ACC112 (cell line): ENCODE data around the gene ATRNL1.
A peak's percentile ranks its signal among the peaks of the same experiment; 100 is the strongest.

Source experiments
- H2AFZ ChIP-seq: fragments of 200-600 bp; sonication (generic); one replicate; pipeline ENCODE4 v1.6.0; 2017; ENCODE audit warnings: antibody characterized with exemption, low read length; ENCODE audit not compliant: unreplicated experiment
- H3K27ac ChIP-seq: fragments of 200-600 bp; sonication (generic); 2 replicates; pipeline ENCODE4 v1.5.1; 2014; ENCODE audit warnings: low read depth, mild to moderate bottlenecking, antibody characterized with exemption, low read length, moderate library complexity
- H3K27me3 ChIP-seq: fragments of 200-600 bp; sonication (generic); 2 replicates; pipeline ENCODE4 v1.6.1; 2014; ENCODE audit warnings: mild to moderate bottlenecking, antibody characterized with exemption, low read length, moderate library complexity, mixed read lengths; ENCODE audit not compliant: insufficient read depth
- H3K36me3 ChIP-seq: fragments of 200-600 bp; sonication (generic); 2 replicates; pipeline ENCODE4 v1.6.1; 2016; ENCODE audit warnings: mild to moderate bottlenecking, antibody characterized with exemption, low read length, moderate library complexity, mixed read lengths; ENCODE audit not compliant: insufficient read depth
- H3K4me1 ChIP-seq: fragments of 200-600 bp; sonication (generic); one replicate; pipeline ENCODE4 v1.6.1; 2016; ENCODE audit warnings: low read length, mixed read lengths; ENCODE audit not compliant: insufficient read depth, unreplicated experiment, control insufficient read depth
- H3K4me3 ChIP-seq: fragments of 200-600 bp; sonication (generic); 2 replicates; pipeline ENCODE4 v1.5.1; 2014; ENCODE audit warnings: mild to moderate bottlenecking, low read depth, low read length
- H3K79me2 ChIP-seq: fragments of 200-600 bp; sonication (generic); one replicate; pipeline ENCODE4 v1.6.0; 2016; ENCODE audit warnings: low read length; ENCODE audit not compliant: control insufficient read depth, unreplicated experiment, insufficient read depth

Gene ATRNL1

GRCh38 chr10:115773832-115774231, 680.7 kb downstream of the ATRNL1 start:
- H3K27me3 ChIP-seq = no peaks in the 10 kb centered on the region
- no peaks in the 10 kb centered on the region for H3K79me2 ChIP-seq
- peak overlapping the region; percentile 21; the same call in 1 of the 2 replicates for H3K4me3 ChIP-seq
- H2AFZ ChIP-seq = no peak overlapping the region
- H3K4me1 ChIP-seq = peaks cover 20% of the 10 kb centered on the region
- H3K27ac ChIP-seq = no peak overlapping the region
- no peaks in the 10 kb centered on the region for H3K36me3 ChIP-seq

- Histone ChIP-seq H3K79me2 (no peaks in the 10 kb centered on the region), H3K27ac (no peak overlapping the region), H3K27me3 (no peaks in the 10 kb centered on the region), H3K36me3 (no peaks in the 10 kb centered on the region), H2AFZ (no peak overlapping the region), H3K4me3 (no peak overlapping the region), H3K4me1 (peaks cover 20% of the 10 kb centered on the region)
These were observed 681.6 kb downstream of the ATRNL1 start for GRCh38 chr10:115774721-115775120.

DNA sequence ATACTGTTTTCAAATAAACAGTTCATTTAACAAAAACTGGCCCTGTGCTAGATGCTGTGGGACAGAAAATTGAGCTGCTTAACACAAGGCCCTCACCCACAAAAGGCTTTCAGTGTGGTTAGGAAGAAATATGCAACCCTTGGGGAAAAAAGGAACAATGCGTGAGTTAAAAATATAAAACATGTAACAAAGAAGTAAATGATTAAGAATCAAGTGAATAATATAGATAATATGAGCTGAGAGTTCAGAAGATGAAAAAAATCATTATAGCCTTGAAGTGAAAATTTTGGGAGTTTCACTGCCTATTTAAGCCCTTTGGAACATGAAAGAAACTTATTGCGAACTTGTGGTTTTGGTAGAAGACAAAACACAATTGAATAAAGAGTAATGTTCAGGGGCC, 684.5 kb downstream of the ATRNL1 start:
- Histone ChIP-seq H3K4me1 (peaks cover 15% of the 10 kb centered on the region), H2AFZ (no peak overlapping the region), H3K36me3 (no peaks in the 10 kb centered on the region), H3K27me3 (no peaks in the 10 kb centered on the region), H3K79me2 (no peaks in the 10 kb centered on the region), H3K27ac (no peak overlapping the region), H3K4me3 (no peak overlapping the region)

- H3K4me1 ChIP-seq = no peaks in the 10 kb centered on the region
- no peaks in the 10 kb centered on the region for H3K27me3 ChIP-seq
- no peak overlapping the region for H3K4me3 ChIP-seq
These were observed 697.1 kb downstream of the ATRNL1 start for GRCh38 chr10:115790220-115790619.

DNA sequence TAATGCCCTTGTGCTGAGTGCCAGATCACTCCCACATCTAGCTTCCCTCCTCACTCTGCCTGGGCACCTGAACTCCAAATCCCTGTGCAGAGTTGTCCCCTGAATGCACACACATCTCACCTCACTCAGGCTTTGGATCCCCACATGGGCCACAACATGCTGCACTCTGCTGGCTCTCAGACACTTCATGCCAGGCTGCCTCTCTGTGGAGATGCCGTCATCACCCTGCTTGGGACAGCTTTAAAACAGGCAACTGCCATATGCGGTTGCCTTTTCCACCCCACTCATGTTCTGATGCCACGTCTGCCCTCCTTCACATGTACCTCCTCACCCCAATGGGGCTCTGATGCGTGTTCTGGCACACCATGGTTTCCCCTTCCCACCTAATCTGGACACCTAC, 702.8 kb downstream of the ATRNL1 start:
- no peaks in the 10 kb centered on the region for H3K79me2 ChIP-seq
- no peak overlapping the region for H3K4me3 ChIP-seq
- H3K4me1 ChIP-seq = no peaks in the 10 kb centered on the region
- H2AFZ ChIP-seq = no peak overlapping the region
- no peak overlapping the region for H3K27ac ChIP-seq
- no peaks in the 10 kb centered on the region for H3K27me3 ChIP-seq
- H3K36me3 ChIP-seq = no peaks in the 10 kb centered on the region

More at GRCh38 chr10:115790220-115790619, 697.1 kb downstream of the ATRNL1 start:
- no peaks in the 10 kb centered on the region for H3K79me2 ChIP-seq
- no peak overlapping the region for H2AFZ ChIP-seq
- no peak overlapping the region for H3K27ac ChIP-seq
- no peaks in the 10 kb centered on the region for H3K36me3 ChIP-seq

GRCh38 chr10:115801457-115801856, 708.3 kb downstream of the ATRNL1 start:
- no peaks in the 10 kb centered on the region for H3K27me3 ChIP-seq
- no peak overlapping the region for H3K4me3 ChIP-seq
- no peaks in the 10 kb centered on the region for H3K4me1 ChIP-seq
- H3K27ac ChIP-seq = no peak overlapping the region
- H2AFZ ChIP-seq = no peak overlapping the region
- no peaks in the 10 kb centered on the region for H3K79me2 ChIP-seq
- no peaks in the 10 kb centered on the region for H3K36me3 ChIP-seq

DNA sequence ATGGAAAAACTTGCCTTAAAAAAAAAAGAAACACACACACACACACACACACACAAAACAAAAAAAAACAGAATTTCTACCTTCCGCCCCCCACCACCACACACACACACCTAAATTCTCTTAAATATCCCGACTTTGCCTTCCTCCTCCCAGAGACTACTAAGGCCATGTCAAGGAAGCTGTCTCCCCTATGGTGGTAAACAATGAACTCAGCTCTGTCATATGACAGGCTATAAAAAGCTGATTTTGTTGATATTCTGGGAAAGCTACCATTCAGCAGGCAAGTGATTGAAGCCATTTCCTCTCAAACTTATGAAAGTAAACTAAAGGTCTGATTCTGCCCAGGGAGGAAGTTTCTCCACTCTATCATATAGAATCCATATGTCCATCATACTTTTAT, 708.8 kb downstream of the ATRNL1 start:
- no peaks in the 10 kb centered on the region for H3K79me2 ChIP-seq
- no peak overlapping the region for H3K4me3 ChIP-seq
- H3K27me3 ChIP-seq = no peaks in the 10 kb centered on the region
- H2AFZ ChIP-seq = no peak overlapping the region
- H3K36me3 ChIP-seq = no peaks in the 10 kb centered on the region
- H3K27ac ChIP-seq = no peak overlapping the region
- no peaks in the 10 kb centered on the region for H3K4me1 ChIP-seq

DNA sequence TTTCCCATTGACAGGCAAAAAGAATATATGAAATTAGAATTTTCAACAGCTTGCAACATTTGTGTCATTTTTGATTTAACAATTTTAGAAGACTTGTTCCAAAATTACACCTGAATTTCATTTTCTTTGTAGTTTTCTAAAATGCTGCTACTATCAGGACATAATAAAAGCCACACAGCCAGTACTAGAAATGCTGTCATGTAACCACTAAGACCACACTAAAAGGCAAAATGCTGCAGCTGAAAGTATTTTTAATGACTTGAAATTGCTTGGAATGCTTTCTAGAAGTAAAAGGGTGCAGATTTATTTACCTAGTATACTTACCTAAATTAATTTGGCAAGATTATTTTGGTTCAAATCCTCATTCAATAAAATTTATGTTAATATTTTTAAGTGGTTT, 709.7 kb downstream of the ATRNL1 start:
- Histone ChIP-seq H3K79me2 (no peaks in the 10 kb centered on the region), H3K27me3 (no peaks in the 10 kb centered on the region), H3K36me3 (no peaks in the 10 kb centered on the region), H3K4me3 (no peak overlapping the region), H3K4me1 (no peaks in the 10 kb centered on the region), H3K27ac (no peak overlapping the region), H2AFZ (no peak overlapping the region)

GRCh38 chr10:115814542-115814941, 721.4 kb downstream of the ATRNL1 start:
- Histone ChIP-seq H3K27me3 (no peaks in the 10 kb centered on the region), H3K4me3 (no peak overlapping the region), H3K4me1 (no peaks in the 10 kb centered on the region), H3K27ac (no peak overlapping the region), H2AFZ (no peak overlapping the region), H3K36me3 (no peaks in the 10 kb centered on the region), H3K79me2 (no peaks in the 10 kb centered on the region)

- Histone ChIP-seq H3K4me1 (no peaks in the 10 kb centered on the region), H3K36me3 (no peaks in the 10 kb centered on the region), H3K27ac (no peak overlapping the region), H3K79me2 (no peaks in the 10 kb centered on the region), H3K27me3 (no peaks in the 10 kb centered on the region), H2AFZ (peak overlapping the region; percentile 92), H3K4me3 (peak overlapping the region; percentile 69)
These were observed 724.8 kb downstream of the ATRNL1 start for GRCh38 chr10:115818012-115818411.

GRCh38 chr10:115826396-115826795, 733.2 kb downstream of the ATRNL1 start:
- Histone ChIP-seq H3K79me2 (no peaks in the 10 kb centered on the region), H3K27ac (no peak overlapping the region), H3K4me1 (peaks cover 16% of the 10 kb centered on the region), H3K4me3 (no peak overlapping the region), H3K36me3 (no peaks in the 10 kb centered on the region), H3K27me3 (no peaks in the 10 kb centered on the region), H2AFZ (no peak overlapping the region)
